ENCODE results near the gene GYG2. TPM values are rescaled to one million over a fixed set of nuclear protein-coding genes. Genes with fewer than 3 reads are reported as not detected.

GYG2 gene
- total RNA-seq, 1 donor from 2014 or later, result 0.26 TPM

- no peak for DNase-seq (ENCODE audit: low read depth)
- FAIRE-seq, result no peak
- no peak for TF ChIP-seq CTCF (IDR thresholded peaks at IDR 0.05; ENCODE audit: insufficient read depth, low read length, severe bottlenecking)
These were observed 3.8 kb upstream of the GYG2 start for GRCh38 chrX:2824886-2825285.

GRCh38 chrX:2828959-2829411, 255 bp downstream of the GYG2 start:
- H3K36me3 ChIP-seq (ENCODE audit: control insufficient read depth, insufficient read depth, low read length), result no peaks in the 10 kb centered on the region
- TF ChIP-seq CTCF (IDR thresholded peaks at IDR 0.05; ENCODE audit: insufficient read depth, low read length, severe bottlenecking), result no peak
- peaks cover 2% of the 10 kb centered on the region for H3K27me3 ChIP-seq (ENCODE audit: control insufficient read depth, insufficient read depth, low read length)
- FAIRE-seq (no peak), DNase-seq (ENCODE audit: low read depth) (no peak)
- peak overlapping the region; percentile 8 for H3K4me3 ChIP-seq (ENCODE audit: low read depth, low read length)

More at GRCh38 chrX:2824886-2825285, 3.8 kb upstream of the GYG2 start:
- Histone ChIP-seq H3K36me3 (ENCODE audit: control insufficient read depth, insufficient read depth, low read length) (no peaks in the 10 kb centered on the region), H3K27me3 (ENCODE audit: control insufficient read depth, insufficient read depth, low read length) (no peaks in the 10 kb centered on the region), H3K4me3 (ENCODE audit: low read depth, low read length) (no peak overlapping the region)

DNA sequence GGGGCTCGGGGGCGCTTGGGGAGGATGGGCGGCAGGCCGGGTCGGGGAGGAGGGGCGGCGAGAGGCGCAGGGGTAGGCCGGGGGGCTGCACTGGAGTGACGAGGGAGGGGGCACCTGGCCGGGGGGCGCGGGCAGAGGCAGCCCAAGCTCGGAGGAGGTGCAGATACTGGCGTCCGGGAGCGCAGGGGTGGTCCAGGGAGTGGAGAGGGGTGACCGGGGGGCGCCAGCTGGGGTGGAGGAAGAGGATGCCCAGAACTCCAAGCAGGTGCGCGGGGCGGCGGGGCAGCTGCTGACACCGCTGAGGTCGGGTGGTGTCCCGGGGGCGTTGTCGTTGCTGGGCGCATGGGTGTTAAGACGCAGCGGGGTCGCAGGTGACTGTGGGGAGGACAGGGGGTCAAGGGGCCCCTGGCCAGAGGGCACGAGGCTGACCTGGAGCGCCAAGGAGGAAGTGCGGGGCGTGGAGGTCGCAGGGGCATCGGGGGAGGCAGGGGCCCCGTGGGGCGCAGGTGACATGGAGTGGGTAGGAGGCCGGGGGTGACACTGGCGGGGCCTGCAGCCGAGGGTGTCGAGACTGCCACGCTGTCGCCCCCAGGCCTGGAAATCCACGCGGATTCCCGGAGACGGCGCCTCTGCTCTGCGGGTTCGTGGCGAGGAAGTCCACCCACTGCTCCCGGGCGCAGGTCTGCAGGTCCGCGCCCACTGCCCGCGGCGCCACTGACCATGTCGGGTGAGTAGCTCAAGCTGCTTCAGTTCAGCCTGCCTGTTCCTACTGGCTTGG, 928 bp downstream of the GYG2 start:
- DNase-seq (ENCODE audit: low read depth), result no peak
- no peak for FAIRE-seq
- Histone ChIP-seq H3K27me3 (ENCODE audit: control insufficient read depth, insufficient read depth, low read length) (peaks cover 2% of the 10 kb centered on the region), H3K36me3 (ENCODE audit: control insufficient read depth, insufficient read depth, low read length) (no peaks in the 10 kb centered on the region), H3K4me3 (ENCODE audit: low read depth, low read length) (no peak overlapping the region)
- TF ChIP-seq CTCF (IDR thresholded peaks at IDR 0.05; ENCODE audit: insufficient read depth, low read length, severe bottlenecking), result no peak

- FAIRE-seq, result no peak
- TF ChIP-seq CTCF (IDR thresholded peaks at IDR 0.05; ENCODE audit: insufficient read depth, low read length, severe bottlenecking), result no peak
These were observed 2.9 kb downstream of the GYG2 start for GRCh38 chrX:2831471-2832228.

DNA sequence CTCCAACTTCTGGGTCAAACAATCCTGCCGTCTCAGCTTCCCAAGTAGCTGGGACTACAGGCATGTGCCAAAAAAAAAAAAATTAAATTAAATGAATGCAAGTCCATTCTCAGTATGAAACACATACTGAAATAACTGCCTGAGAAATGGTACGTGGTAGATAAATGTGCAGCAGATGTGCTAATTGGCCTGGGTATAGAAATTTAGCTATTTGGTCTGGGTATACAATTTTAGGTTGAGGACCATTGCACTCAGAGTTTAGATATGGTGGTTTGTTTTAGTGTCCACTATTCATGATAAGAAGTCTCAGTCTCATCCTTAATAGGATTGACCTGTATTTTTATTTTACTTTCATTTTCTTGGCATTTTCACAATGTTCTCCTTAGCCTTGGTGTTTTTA, 9.2 kb downstream of the GYG2 start:
- Histone ChIP-seq H3K36me3 (ENCODE audit: control insufficient read depth, insufficient read depth, low read length) (no peaks in the 10 kb centered on the region), H3K27me3 (ENCODE audit: control insufficient read depth, insufficient read depth, low read length) (no peaks in the 10 kb centered on the region), H3K4me3 (ENCODE audit: low read depth, low read length) (no peak overlapping the region)
- DNase-seq (ENCODE audit: low read depth), result no peak
- no peak for FAIRE-seq
- TF ChIP-seq CTCF (IDR thresholded peaks at IDR 0.05; ENCODE audit: insufficient read depth, low read length, severe bottlenecking), result no peak

More at GRCh38 chrX:2831471-2832228, 2.9 kb downstream of the GYG2 start:
- H3K27me3 ChIP-seq (ENCODE audit: control insufficient read depth, insufficient read depth, low read length), result peaks cover 2% of the 10 kb centered on the region
- H3K4me3 ChIP-seq (ENCODE audit: low read depth, low read length), result no peak overlapping the region
- DNase-seq (ENCODE audit: low read depth), result no peak
- no peaks in the 10 kb centered on the region for H3K36me3 ChIP-seq (ENCODE audit: control insufficient read depth, insufficient read depth, low read length)
